Trophoblast cell (in vitro differentiated cells and primary cell): Measurements from ENCODE around the gene DIRAS1.

Experiments used
- DNase-seq, 2 donors: peaks; one replicate each; pipeline ENCODE4 v3.0.0-alpha.2; 2016
- H2AFZ ChIP-seq: 2 replicates; pipeline ENCODE4 v1.6.1; 2013; ENCODE audit warnings: low read length, moderate library complexity, mild to moderate bottlenecking; ENCODE audit not compliant: insufficient read depth, poor library complexity
- H2AK5ac ChIP-seq: 2 replicates; pipeline ENCODE4 v1.6.1; 2013; ENCODE audit warnings: mild to moderate bottlenecking, low read length
- H2BK120ac ChIP-seq: 2 replicates; pipeline ENCODE4 v1.6.1; 2013; ENCODE audit warnings: low read length, mild to moderate bottlenecking, moderate library complexity; ENCODE audit not compliant: insufficient read depth, poor library complexity
- H2BK12ac ChIP-seq: 2 replicates; pipeline ENCODE4 v1.6.1; 2013; ENCODE audit warnings: mild to moderate bottlenecking, low read length, moderate library complexity
- H2BK5ac ChIP-seq: 2 replicates; pipeline ENCODE4 v1.6.1; 2013; ENCODE audit warnings: low read length, low read depth, moderate library complexity, mild to moderate bottlenecking; ENCODE audit not compliant: poor library complexity
- H3K14ac ChIP-seq: 2 replicates; pipeline ENCODE4 v1.6.1; 2013; ENCODE audit warnings: mild to moderate bottlenecking, low read length
- H3K18ac ChIP-seq: 2 replicates; pipeline ENCODE4 v1.6.1; 2013; ENCODE audit warnings: mild to moderate bottlenecking, low read length
- H3K23ac ChIP-seq: 2 replicates; pipeline ENCODE4 v1.6.1; 2013; ENCODE audit warnings: low read length
- H3K27ac ChIP-seq: 2 replicates; pipeline ENCODE4 v1.5.1; 2013; ENCODE audit warnings: low read depth, mild to moderate bottlenecking, inconsistent platforms, low read length, moderate library complexity
- H3K27me3 ChIP-seq: 2 replicates; pipeline ENCODE4 v1.6.1; 2013; ENCODE audit warnings: inconsistent platforms, mild to moderate bottlenecking, low read length, moderate library complexity; ENCODE audit not compliant: insufficient read depth
- H3K36me3 ChIP-seq, 2 experiments: 1 replicate in 1 of 2; 2 replicates in 1 of 2; pipeline ENCODE4 v1.6.1; 2013; ENCODE audit warnings: low read length in 2 of 2, mild to moderate bottlenecking in 2 of 2, moderate library complexity in 1 of 2; ENCODE audit not compliant: insufficient read depth in 2 of 2, control insufficient read depth in 1 of 2
- H3K4ac ChIP-seq: 2 replicates; pipeline ENCODE4 v1.6.1; 2013; ENCODE audit warnings: low read depth, mild to moderate bottlenecking, low read length, moderate library complexity
- H3K4me1 ChIP-seq, 2 experiments: 1 replicate in 1 of 2; 2 replicates in 1 of 2; pipeline ENCODE4 v1.6.1; 2013; ENCODE audit warnings: low read length in 2 of 2, mild to moderate bottlenecking in 2 of 2, moderate library complexity in 1 of 2; ENCODE audit not compliant: insufficient read depth in 2 of 2, control insufficient read depth in 1 of 2
- H3K4me2 ChIP-seq: 2 replicates; pipeline ENCODE4 v1.6.1; 2013; ENCODE audit warnings: inconsistent platforms, mild to moderate bottlenecking, low read length, moderate library complexity
- H3K4me3 ChIP-seq: 2 replicates; pipeline ENCODE4 v1.5.1; 2013; ENCODE audit warnings: mild to moderate bottlenecking, low read depth, low read length, inconsistent platforms
- H3K79me1 ChIP-seq: one replicate; pipeline ENCODE4 v1.6.1; 2013; ENCODE audit warnings: low read length
- H3K79me2 ChIP-seq: 2 replicates; pipeline ENCODE4 v1.6.1; 2013; ENCODE audit warnings: low read length, mild to moderate bottlenecking; ENCODE audit not compliant: control insufficient read depth, insufficient read depth, poor library complexity
- H3K9ac ChIP-seq: 2 replicates; pipeline ENCODE4 v1.6.1; 2013; ENCODE audit warnings: mild to moderate bottlenecking, low read length
- H3K9me3 ChIP-seq: 2 replicates; pipeline ENCODE4 v1.6.1; 2013; ENCODE audit warnings: low read depth, mild to moderate bottlenecking, control low read depth, inconsistent platforms, low read length; ENCODE audit not compliant: insufficient read depth
- H4K12ac ChIP-seq: 2 replicates; pipeline ENCODE4 v1.6.1; 2013; ENCODE audit warnings: low read depth, mild to moderate bottlenecking, low read length, moderate library complexity
- H4K8ac ChIP-seq: 2 replicates; pipeline ENCODE4 v1.6.1; 2013; ENCODE audit warnings: low read depth, mild to moderate bottlenecking, low read length, moderate library complexity
- H4K91ac ChIP-seq: one replicate; pipeline ENCODE4 v1.6.1; 2013; ENCODE audit warnings: low read depth, mild to moderate bottlenecking, low read length, moderate library complexity
- WGBS: extraction: QIAGEN DNeasy Blood & Tissue Kit; methylation state at CpG from one replicate; pipeline ENCODE4 v1.1.7; 2013; ENCODE audit warnings: missing lambda C conversion rate; ENCODE audit not compliant: insufficient read length, insufficient coverage; ENCODE audit errors: extremely low coverage; 5-methylcytosine and 5-hydroxymethylcytosine counted together

The DIRAS1 gene

GRCh38 chr19:2751438-2751830 is 30.3 kb upstream of the DIRAS1 start:
- no CpG with 5 or more reads among the region's 21 CpGs for WGBS
- no peak overlapping the region for H3K9ac ChIP-seq
- no peak overlapping the region for H4K12ac ChIP-seq
- no peak for DNase-seq
- H3K4ac ChIP-seq: no peak overlapping the region
- H3K27me3 ChIP-seq: no peaks in the 10 kb centered on the region
- no peak overlapping the region for H2BK120ac ChIP-seq
- H3K9me3 ChIP-seq: peaks cover 4% of the 10 kb centered on the region
- no peaks in the 10 kb centered on the region for H3K4me1 ChIP-seq
- no peak overlapping the region for H3K18ac ChIP-seq
- no peak overlapping the region for H2AFZ ChIP-seq
- no peak overlapping the region for H3K27ac ChIP-seq
- H3K79me2 ChIP-seq: no peaks in the 10 kb centered on the region
- H2BK12ac ChIP-seq: no peak overlapping the region
- H3K36me3 ChIP-seq: peaks cover 34 to 35% of the 10 kb centered on the region in 2 experiments
- H2AK5ac ChIP-seq: no peak overlapping the region
- no peak overlapping the region for H4K8ac ChIP-seq
- H3K4me3 ChIP-seq: no peak overlapping the region
- H3K4me2 ChIP-seq: no peak overlapping the region
- no peak overlapping the region for H4K91ac ChIP-seq
- no peak overlapping the region for H3K14ac ChIP-seq
- H3K79me1 ChIP-seq: no peaks in the 10 kb centered on the region
- no peak overlapping the region for H3K23ac ChIP-seq
- no peak overlapping the region for H2BK5ac ChIP-seq

- Histone ChIP-seq H3K9me3 (peaks cover 4% of the 10 kb centered on the region), H2AK5ac (no peak overlapping the region), H3K27ac (no peak overlapping the region), H3K4me1 (no peaks in the 10 kb centered on the region), H4K8ac (no peak overlapping the region), H3K4ac (no peak overlapping the region), H3K79me2 (no peaks in the 10 kb centered on the region), H3K4me2 (no peak overlapping the region), H3K79me1 (no peaks in the 10 kb centered on the region), H3K36me3 (peaks cover 32 to 33% of the 10 kb centered on the region in 2 experiments), H3K14ac (no peak overlapping the region), H3K23ac (no peak overlapping the region), H2AFZ (no peak overlapping the region), H2BK5ac (no peak overlapping the region), H3K18ac (no peak overlapping the region), H2BK12ac (no peak overlapping the region), H2BK120ac (no peak overlapping the region), H4K91ac (no peak overlapping the region), H3K4me3 (no peak overlapping the region), H3K27me3 (no peaks in the 10 kb centered on the region), H3K9ac (no peak overlapping the region), H4K12ac (no peak overlapping the region)
- WGBS: no CpG with 5 or more reads among the region's 17 CpGs
- DNase-seq: no peak
Measured at GRCh38 chr19:2750808-2751437, 29.8 kb upstream of the DIRAS1 start.

GRCh38 chr19:2747349-2747748 is 26.2 kb upstream of the DIRAS1 start:
- Histone ChIP-seq H3K79me2 (no peaks in the 10 kb centered on the region), H2BK12ac (no peak overlapping the region), H3K18ac (no peak overlapping the region), H3K9ac (no peak overlapping the region), H3K14ac (no peak overlapping the region), H3K4me3 (no peak overlapping the region), H3K9me3 (no peaks in the 10 kb centered on the region), H2BK5ac (no peak overlapping the region), H3K79me1 (no peaks in the 10 kb centered on the region), H4K12ac (no peak overlapping the region), H3K4me2 (no peak overlapping the region), H3K27me3 (no peaks in the 10 kb centered on the region), H4K8ac (no peak overlapping the region), H3K23ac (no peak overlapping the region), H3K27ac (no peak overlapping the region), H2BK120ac (no peak overlapping the region), H3K4me1 (no peaks in the 10 kb centered on the region), H2AFZ (no peak overlapping the region), H4K91ac (no peak overlapping the region), H2AK5ac (no peak overlapping the region), H3K36me3 (no peaks in the 10 kb centered on the region), H3K4ac (no peak overlapping the region)
- no peak for DNase-seq
- no CpG with 5 or more reads among the region's 7 CpGs for WGBS

DNA sequence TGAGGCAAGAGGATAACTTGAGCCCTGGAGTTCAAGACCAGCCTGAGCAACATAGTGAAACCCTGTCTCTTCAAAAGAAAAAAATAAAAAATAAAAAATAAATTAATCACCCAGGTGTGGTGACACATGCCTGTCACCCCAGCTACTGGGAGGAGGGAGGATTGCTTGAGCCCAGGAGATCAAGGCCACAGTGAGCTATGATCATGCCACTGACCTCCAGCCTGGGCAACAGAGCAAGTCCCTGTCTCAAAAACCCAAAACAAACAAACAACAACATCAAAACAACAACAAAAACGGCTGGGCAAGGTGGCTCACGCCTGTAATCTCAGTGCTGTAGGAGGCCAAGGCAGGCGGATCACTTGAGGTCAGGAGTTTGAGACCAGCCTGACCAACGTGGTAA is 22.9 kb upstream of the DIRAS1 start:
- Histone ChIP-seq H4K91ac (no peak overlapping the region), H2BK12ac (no peak overlapping the region), H3K4me3 (no peak overlapping the region), H3K27ac (no peak overlapping the region), H2AK5ac (no peak overlapping the region), H2AFZ (no peak overlapping the region), H4K12ac (no peak overlapping the region), H2BK5ac (no peak overlapping the region), H3K79me2 (peaks cover 2% of the 10 kb centered on the region), H3K4me1 (peaks cover under 1 to 3% of the 10 kb centered on the region in 2 experiments), H3K36me3 (no peaks in the 10 kb centered on the region), H3K9ac (no peak overlapping the region), H3K27me3 (no peaks in the 10 kb centered on the region), H2BK120ac (no peak overlapping the region), H3K4me2 (no peak overlapping the region), H3K9me3 (peaks cover 2% of the 10 kb centered on the region), H3K4ac (no peak overlapping the region), H3K23ac (no peak overlapping the region), H3K14ac (no peak overlapping the region), H4K8ac (no peak overlapping the region), H3K18ac (no peak overlapping the region), H3K79me1 (peaks cover 2% of the 10 kb centered on the region)
- DNase-seq: no peak
- WGBS: no CpG with 5 or more reads among the region's 4 CpGs
